Coronary artery (tissue), 2 donors: Measurements from ENCODE around the gene ADAMTS2.

Experiments used
- DNase-seq: peaks from one replicate; pipeline ENCODE4 v3.0.0-alpha.2; 2017; ENCODE audit warnings: low spot score
- H3K27ac ChIP-seq, 2 donors: fragments of 200-600 bp; sonication (generic); one replicate each; pipeline ENCODE4 v1.5.1; 2016 to 2019
- H3K4me3 ChIP-seq: fragments of 200-600 bp; sonication (generic); 2 replicates; pipeline ENCODE4 v1.5.1; 2016; ENCODE audit warnings: mild to moderate bottlenecking, moderate library complexity
- TF ChIP-seq, protein P1 (sequence below): fragments of 200-600 bp; sonication (generic); IDR thresholded peaks from one replicate; pipeline ENCODE4 v1.5.1; 2019; ENCODE audit warnings: antibody characterized with exemption

Gene ADAMTS2

DNA sequence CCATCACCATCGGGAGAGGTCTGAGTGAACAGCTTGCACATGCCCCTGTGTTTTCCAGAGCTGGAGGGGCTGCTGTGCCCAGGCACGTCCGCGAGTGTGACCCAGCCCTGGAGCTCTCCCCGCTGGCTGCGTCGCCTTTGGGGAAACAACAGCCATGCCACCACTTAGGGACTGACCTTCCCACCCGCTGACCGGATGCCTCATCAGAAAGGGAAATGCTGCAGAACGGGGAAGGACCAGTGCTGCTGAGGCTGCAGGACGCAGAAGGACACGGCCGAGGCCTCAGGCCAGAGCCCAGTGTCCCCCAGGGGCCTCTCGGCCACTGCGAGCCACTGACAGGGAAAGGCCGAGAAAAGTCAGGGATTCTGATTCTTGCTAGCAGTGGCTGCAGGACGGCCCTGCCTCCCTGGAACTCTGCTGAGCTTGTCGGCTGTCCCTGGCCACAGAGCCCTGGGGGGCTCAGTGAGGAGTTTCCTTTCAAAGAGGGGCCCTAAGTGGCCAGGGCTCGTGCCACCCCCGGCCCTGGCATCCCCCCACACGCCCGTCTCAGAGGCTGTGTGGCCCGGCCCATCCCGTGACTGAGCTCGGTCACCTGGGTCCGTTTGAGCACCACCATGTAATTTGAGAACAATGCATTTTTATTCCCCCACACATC is 154.3 kb downstream of the ADAMTS2 start:
- Histone ChIP-seq H3K27ac (no peak overlapping the region), H3K4me3 (no peak overlapping the region)
- TF ChIP-seq, protein P1, sequence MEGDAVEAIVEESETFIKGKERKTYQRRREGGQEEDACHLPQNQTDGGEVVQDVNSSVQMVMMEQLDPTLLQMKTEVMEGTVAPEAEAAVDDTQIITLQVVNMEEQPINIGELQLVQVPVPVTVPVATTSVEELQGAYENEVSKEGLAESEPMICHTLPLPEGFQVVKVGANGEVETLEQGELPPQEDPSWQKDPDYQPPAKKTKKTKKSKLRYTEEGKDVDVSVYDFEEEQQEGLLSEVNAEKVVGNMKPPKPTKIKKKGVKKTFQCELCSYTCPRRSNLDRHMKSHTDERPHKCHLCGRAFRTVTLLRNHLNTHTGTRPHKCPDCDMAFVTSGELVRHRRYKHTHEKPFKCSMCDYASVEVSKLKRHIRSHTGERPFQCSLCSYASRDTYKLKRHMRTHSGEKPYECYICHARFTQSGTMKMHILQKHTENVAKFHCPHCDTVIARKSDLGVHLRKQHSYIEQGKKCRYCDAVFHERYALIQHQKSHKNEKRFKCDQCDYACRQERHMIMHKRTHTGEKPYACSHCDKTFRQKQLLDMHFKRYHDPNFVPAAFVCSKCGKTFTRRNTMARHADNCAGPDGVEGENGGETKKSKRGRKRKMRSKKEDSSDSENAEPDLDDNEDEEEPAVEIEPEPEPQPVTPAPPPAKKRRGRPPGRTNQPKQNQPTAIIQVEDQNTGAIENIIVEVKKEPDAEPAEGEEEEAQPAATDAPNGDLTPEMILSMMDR: no peak
- DNase-seq: no peak

DNA sequence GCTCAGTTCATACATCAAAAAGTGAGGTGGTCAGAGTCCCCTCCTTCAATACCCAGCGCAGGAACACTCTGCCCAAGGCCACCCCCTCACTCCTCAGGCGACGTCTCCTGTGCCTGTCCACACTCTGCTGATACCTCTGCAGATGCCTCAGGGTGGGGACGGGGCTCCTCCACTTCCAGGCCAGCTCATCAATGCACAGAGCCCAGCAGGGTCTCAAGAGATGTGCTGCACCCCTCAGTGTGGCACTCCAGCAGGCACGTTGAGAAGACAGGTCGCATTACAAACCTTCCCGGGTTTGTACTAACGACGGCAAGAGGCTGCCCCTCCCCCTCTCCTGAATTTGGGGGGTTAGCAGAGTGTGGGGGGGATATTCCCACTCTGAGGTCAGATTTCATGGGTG is 156.6 kb downstream of the ADAMTS2 start:
- H3K27ac ChIP-seq: no peak overlapping the region
- DNase-seq: no peak
- TF ChIP-seq, protein P1: no peak
- H3K4me3 ChIP-seq: no peak overlapping the region

GRCh38 chr5:179187681-179188575 is 157.3 kb downstream of the ADAMTS2 start:
- no peak for DNase-seq
- TF ChIP-seq, protein P1: no peak
- Histone ChIP-seq H3K27ac (no peak overlapping the region), H3K4me3 (no peak overlapping the region)

DNA sequence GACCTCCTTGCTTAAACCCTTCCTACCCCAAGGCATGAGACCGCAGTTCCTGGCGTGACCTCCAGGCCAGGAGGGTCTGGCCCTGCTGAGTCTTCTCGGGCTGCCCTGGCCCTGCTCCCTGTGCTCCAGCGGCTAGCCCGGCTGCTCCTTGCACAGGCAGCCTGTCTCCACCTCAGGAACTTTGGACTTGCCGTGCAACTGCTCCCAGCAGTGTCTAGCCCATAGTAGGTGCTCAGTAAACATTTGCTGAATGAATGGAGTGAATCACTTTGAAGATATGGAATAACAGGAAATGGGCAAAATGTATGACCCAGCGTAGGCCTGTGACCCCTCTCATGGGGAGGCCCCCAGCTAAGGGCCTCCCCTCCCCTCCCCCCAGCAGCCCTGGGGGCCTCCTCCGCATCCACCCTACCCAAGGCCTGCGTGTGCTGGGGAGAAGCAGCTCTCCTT is 158.0 kb downstream of the ADAMTS2 start:
- DNase-seq: no peak
- TF ChIP-seq, protein P1: no peak
- Histone ChIP-seq H3K27ac (no peak overlapping the region), H3K4me3 (no peak overlapping the region)

DNA sequence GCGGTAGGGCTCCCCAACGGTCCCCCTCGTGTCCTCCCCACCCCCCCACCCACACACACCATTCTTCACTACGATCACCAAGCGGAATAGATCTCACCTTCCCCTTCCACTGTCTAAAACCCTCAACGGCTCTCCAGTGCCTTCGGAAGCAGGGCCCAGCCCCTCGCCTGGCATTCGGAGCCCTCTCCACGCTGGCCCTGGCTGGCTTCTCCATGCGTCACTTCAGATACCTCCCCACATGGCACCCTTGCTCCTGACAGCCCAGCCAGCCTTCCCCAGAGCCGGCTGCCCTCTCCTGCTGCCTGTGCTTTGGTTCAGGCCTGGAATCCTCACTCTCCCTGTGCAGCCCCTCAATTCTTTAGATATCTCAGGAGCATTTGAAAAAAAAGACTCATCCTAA is 158.5 kb downstream of the ADAMTS2 start:
- TF ChIP-seq, protein P1: no peak
- H3K4me3 ChIP-seq: no peak overlapping the region
- DNase-seq: no peak
- no peak overlapping the region for H3K27ac ChIP-seq

- TF ChIP-seq, protein P1: no peak
- Histone ChIP-seq H3K4me3 (no peak overlapping the region), H3K27ac (no peak overlapping the region)
- no peak for DNase-seq
Measured at GRCh38 chr5:179185941-179186411, 159.3 kb downstream of the ADAMTS2 start.
